A673 (cell line): ENCODE results near the gene RAB18. TPM values are rescaled to one million over a fixed set of nuclear protein-coding genes. Genes with fewer than 3 reads are reported as not detected.

Experiments
- BruUV-seq: library from RNA; stranded (reverse); fragments of 400-500 nt; replicated peaks from 2 replicates; lab custom pipeline; 2021; lab: Mats Ljungman, UMichigan
- CTCF ChIA-PET: fragments of 300-600 bp; sonication (Branson Sonifier 250); formaldehyde crosslinking; loops from one replicate; lab custom pipeline; 2022; ENCODE audit warnings: antibody characterized with exemption; lab: Charles Lee
- POLR2A ChIA-PET: fragments of 300-600 bp; sonication (Branson Sonifier 250); formaldehyde crosslinking; loops from one replicate; lab custom pipeline; 2022; ENCODE audit warnings: antibody characterized with exemption; ENCODE audit not compliant: low non-redundant PET; lab: Charles Lee
- DNase-seq: peaks from one replicate; pipeline ENCODE4 v3.0.0-alpha.2; 2015; ENCODE audit warnings: low spot score
- H3K27ac ChIP-seq: fragments of 200-600 bp; sonication (generic); 2 replicates; pipeline ENCODE4 v1.5.1; 2016; ENCODE audit warnings: mixed run types, low read depth, mild to moderate bottlenecking, mixed read lengths, antibody characterized with exemption, low read length; ENCODE audit not compliant: poor library complexity, severe bottlenecking
- H3K27me3 ChIP-seq: fragments of 200-600 bp; sonication (generic); replicated peaks from 2 replicates; pipeline ENCODE4 v1.6.1; 2017; ENCODE audit warnings: mixed run types, low read depth, mild to moderate bottlenecking, mixed read lengths, antibody characterized with exemption, low read length; ENCODE audit not compliant: insufficient read depth, poor library complexity
- H3K36me3 ChIP-seq: fragments of 200-600 bp; sonication (generic); 2 replicates; pipeline ENCODE4 v1.6.1; 2016; ENCODE audit warnings: mixed run types, mild to moderate bottlenecking, mixed read lengths, antibody characterized with exemption, low read length; ENCODE audit not compliant: insufficient read depth, poor library complexity, severe bottlenecking
- H3K4me1 ChIP-seq: fragments of 200-600 bp; sonication (generic); 2 replicates; pipeline ENCODE4 v1.6.1; 2017; ENCODE audit warnings: mixed run types, mild to moderate bottlenecking, mixed read lengths, antibody characterized with exemption, low read length; ENCODE audit not compliant: insufficient read depth, poor library complexity, severe bottlenecking
- H3K4me3 ChIP-seq: fragments of 200-600 bp; sonication (generic); 2 replicates; pipeline ENCODE4 v1.5.1; 2016; ENCODE audit warnings: low read depth, mixed run types, mild to moderate bottlenecking, mixed read lengths, low read length; ENCODE audit not compliant: poor library complexity, severe bottlenecking
- H3K9me3 ChIP-seq: fragments of 200-600 bp; sonication (generic); 2 replicates; pipeline ENCODE4 v1.6.1; 2016; ENCODE audit warnings: mixed run types, low read depth, mild to moderate bottlenecking, mixed read lengths, antibody characterized with exemption, low read length; ENCODE audit not compliant: poor library complexity, severe bottlenecking
- EZH2 ChIP-seq: fragments of 200-600 bp; sonication (generic); IDR thresholded peaks from 2 replicates; pipeline ENCODE4 v1.6.1; 2017; ENCODE audit warnings: borderline replicate concordance, low read depth, mild to moderate bottlenecking, mixed read lengths, antibody characterized with exemption, low read length; ENCODE audit not compliant: poor library complexity, severe bottlenecking
- intact Hi-C: fragments of 100-400 bp; cut with micrococcal nuclease; formaldehyde crosslinking; loops from one replicate; pipeline ENCODE4 v1.10.0; 2022; ENCODE audit not compliant: unreplicated experiment
- total RNA-seq: library from RNA; stranded (reverse); gene quantifications from 2 replicates; pipeline ENCODE4 v1.2.3, GENCODE V29; 2021
- TF ChIP-seq, protein P1 (sequence below): fragments of 300-800, 200-600 bp; sonication (generic); conservative IDR thresholded peaks from 2 replicates; pipeline ENCODE4 v1.5.1; 2017; ENCODE audit warnings: low read depth, mild to moderate bottlenecking, antibody characterized with exemption, low read length, moderate library complexity, mixed read lengths

RAB18 gene
- total RNA-seq, 1 experiment from 2014 or later: 110 TPM

DNA sequence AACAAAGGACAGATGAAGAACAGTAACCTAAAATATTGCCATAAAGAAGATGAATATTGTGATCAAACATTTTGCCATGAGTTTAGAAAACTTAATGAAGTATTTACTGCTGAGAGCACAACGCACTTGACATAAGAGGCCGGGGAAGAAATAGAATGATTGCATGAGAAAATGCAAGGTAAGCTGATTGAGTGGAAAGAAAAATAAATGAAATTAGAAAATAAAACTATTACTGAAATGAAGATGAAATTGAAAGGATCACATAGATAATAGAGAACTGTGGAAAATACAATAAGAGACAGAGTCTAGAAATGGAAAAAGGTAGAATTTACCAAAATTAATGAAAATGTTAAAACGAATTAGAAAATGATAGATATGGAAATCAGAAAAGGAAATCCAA is 10.1 kb downstream of the RAB18 start:
- intact Hi-C loops: no loop called here
- ChIA-PET CTCF (no interaction called here), POLR2A (no interaction called here)
- DNase-seq: no peak
- TF ChIP-seq, protein P1, sequence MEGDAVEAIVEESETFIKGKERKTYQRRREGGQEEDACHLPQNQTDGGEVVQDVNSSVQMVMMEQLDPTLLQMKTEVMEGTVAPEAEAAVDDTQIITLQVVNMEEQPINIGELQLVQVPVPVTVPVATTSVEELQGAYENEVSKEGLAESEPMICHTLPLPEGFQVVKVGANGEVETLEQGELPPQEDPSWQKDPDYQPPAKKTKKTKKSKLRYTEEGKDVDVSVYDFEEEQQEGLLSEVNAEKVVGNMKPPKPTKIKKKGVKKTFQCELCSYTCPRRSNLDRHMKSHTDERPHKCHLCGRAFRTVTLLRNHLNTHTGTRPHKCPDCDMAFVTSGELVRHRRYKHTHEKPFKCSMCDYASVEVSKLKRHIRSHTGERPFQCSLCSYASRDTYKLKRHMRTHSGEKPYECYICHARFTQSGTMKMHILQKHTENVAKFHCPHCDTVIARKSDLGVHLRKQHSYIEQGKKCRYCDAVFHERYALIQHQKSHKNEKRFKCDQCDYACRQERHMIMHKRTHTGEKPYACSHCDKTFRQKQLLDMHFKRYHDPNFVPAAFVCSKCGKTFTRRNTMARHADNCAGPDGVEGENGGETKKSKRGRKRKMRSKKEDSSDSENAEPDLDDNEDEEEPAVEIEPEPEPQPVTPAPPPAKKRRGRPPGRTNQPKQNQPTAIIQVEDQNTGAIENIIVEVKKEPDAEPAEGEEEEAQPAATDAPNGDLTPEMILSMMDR: no peak
- no peak for TF ChIP-seq EZH2
- Histone ChIP-seq H3K27me3 (no peaks in the 10 kb centered on the region), H3K4me1 (no peaks in the 10 kb centered on the region), H3K36me3 (peaks cover 31% of the 10 kb centered on the region), H3K4me3 (no peak overlapping the region), H3K9me3 (no peaks in the 10 kb centered on the region), H3K27ac (peak overlapping the region; percentile 19)
- no TSS peak for BruUV-seq

DNA sequence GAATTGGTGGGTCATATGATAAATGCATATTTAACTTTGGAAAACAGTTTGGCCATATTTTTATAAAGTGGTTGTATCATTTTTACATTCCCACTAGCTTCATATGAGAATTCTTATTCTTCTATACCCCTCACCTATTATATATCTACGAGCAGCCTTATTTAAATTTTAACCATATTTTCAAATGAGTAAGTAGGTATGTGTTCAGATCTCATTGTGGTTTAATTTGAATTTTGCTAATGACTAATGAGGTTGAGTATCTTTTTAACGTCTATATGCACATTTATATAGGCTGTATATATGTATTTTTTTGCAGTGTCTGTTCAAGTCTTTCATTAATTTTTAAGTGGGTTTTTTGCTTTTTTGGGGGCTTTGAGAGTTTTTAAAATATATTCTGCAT is 14.2 kb downstream of the RAB18 start:
- Histone ChIP-seq H3K36me3 (peaks cover 13% of the 10 kb centered on the region), H3K4me3 (no peak overlapping the region), H3K9me3 (no peaks in the 10 kb centered on the region), H3K27ac (no peak overlapping the region), H3K27me3 (no peaks in the 10 kb centered on the region), H3K4me1 (peaks cover 6% of the 10 kb centered on the region)
- TF ChIP-seq, protein P1: no peak
- intact Hi-C loops: no loop called here
- no TSS peak for BruUV-seq
- CTCF ChIA-PET: no interaction called here
- DNase-seq: no peak
- POLR2A ChIA-PET: no interaction called here

DNA sequence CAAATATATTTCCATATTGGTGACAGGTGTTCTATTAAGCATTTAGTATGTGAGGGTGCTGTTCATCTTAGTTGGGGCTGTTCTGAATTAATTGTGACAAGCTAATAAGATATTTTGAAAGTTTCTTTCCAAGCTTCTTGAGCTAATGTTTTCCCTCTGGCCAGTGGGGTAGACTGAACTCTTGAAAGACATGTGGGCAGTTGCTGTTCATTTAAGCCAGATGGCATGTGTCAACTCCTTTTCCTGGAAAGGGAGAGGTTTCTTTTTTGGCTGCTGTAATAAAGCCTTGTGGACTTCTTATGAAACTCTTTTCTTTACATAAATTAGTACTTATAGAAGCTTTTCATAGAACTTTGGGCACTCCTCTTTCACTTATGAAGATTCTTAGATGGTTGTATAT is 21.7 kb downstream of the RAB18 start:
- Histone ChIP-seq H3K4me1 (peaks cover 71% of the 10 kb centered on the region), H3K9me3 (no peaks in the 10 kb centered on the region), H3K27me3 (no peaks in the 10 kb centered on the region), H3K27ac (peak overlapping the region; percentile 58), H3K36me3 (no peaks in the 10 kb centered on the region), H3K4me3 (no peak overlapping the region)
- intact Hi-C loops: no loop called here
- peak; percentile 27 for DNase-seq
- POLR2A ChIA-PET: no interaction called here
- BruUV-seq: no TSS peak
- CTCF ChIA-PET: no interaction called here
- TF ChIP-seq, protein P1: no peak
- no peak for TF ChIP-seq EZH2
